ENCODE results near the gene CLPTM1L.
"Not testable (repeated sequence)": the region's sequence is repeated elsewhere in the genome, so short reads cannot be mapped to it uniquely, and the experiment has no call there.

Gene CLPTM1L

DNA sequence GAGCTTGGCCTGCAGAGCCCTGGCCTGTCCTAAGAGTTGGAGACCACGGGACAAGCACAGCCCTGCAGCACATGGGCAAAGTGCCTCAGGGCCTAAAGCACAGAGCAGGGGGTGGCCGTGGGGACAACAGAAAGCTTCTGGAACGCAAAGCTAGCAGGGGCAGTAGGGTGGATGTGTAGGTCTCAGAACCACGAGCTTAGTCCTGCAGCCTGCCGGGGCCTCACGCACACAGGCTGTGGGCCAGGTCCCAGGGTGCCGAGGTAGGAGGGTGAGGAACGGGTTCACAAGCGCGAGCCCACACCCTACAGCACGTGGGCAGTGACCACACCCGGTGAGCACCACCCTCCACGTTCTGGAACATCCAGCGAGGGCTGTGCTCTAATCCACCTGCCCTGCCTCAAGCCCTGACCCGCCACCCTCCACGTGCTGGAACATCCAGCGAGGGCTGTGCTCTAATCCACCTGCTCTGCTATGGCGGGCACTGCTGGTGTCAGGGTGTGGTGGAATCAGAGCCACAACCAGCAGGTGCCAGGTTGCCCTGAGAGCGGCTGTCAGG is 9.3 kb downstream of the CLPTM1L start:
- no peaks in the 10 kb centered on the region for H3K4me1 ChIP-seq (ENCODE audit: control insufficient read depth, insufficient read depth, low read length)
- H3K4me3 ChIP-seq (ENCODE audit: low read depth, low read length), result no peak overlapping the region
- H3K36me3 ChIP-seq (ENCODE audit: control insufficient read depth, insufficient read depth, low read length), result peaks cover 77% of the 10 kb centered on the region
- no peaks in the 10 kb centered on the region for H3K27me3 ChIP-seq (ENCODE audit: control insufficient read depth, insufficient read depth, low read length)
- no peak overlapping the region for H3K9ac ChIP-seq (ENCODE audit: low read depth, low read length)
- no peaks in the 10 kb centered on the region for H3K9me3 ChIP-seq (ENCODE audit: control insufficient read depth, insufficient read depth, low read length)

GRCh38 chr5:1334831-1335539 is 9.9 kb downstream of the CLPTM1L start:
- no peaks in the 10 kb centered on the region for H3K4me1 ChIP-seq (ENCODE audit: control insufficient read depth, insufficient read depth, low read length)
- H3K4me3 ChIP-seq (ENCODE audit: low read depth, low read length), result no peak overlapping the region
- H3K27me3 ChIP-seq (ENCODE audit: control insufficient read depth, insufficient read depth, low read length), result no peaks in the 10 kb centered on the region
- peaks cover 79% of the 10 kb centered on the region for H3K36me3 ChIP-seq (ENCODE audit: control insufficient read depth, insufficient read depth, low read length)
- no peaks in the 10 kb centered on the region for H3K9me3 ChIP-seq (ENCODE audit: control insufficient read depth, insufficient read depth, low read length)
- no peak overlapping the region for H3K9ac ChIP-seq (ENCODE audit: low read depth, low read length)

GRCh38 chr5:1333986-1334385 is 10.9 kb downstream of the CLPTM1L start:
- Histone ChIP-seq H3K4me3 (ENCODE audit: low read depth, low read length) (no peak overlapping the region), H3K9ac (ENCODE audit: low read depth, low read length) (no peak overlapping the region), H3K9me3 (ENCODE audit: control insufficient read depth, insufficient read depth, low read length) (no peaks in the 10 kb centered on the region), H3K36me3 (ENCODE audit: control insufficient read depth, insufficient read depth, low read length) (peaks cover 80% of the 10 kb centered on the region), H3K4me1 (ENCODE audit: control insufficient read depth, insufficient read depth, low read length) (no peaks in the 10 kb centered on the region), H3K27me3 (ENCODE audit: control insufficient read depth, insufficient read depth, low read length) (no peaks in the 10 kb centered on the region)

GRCh38 chr5:1333286-1333685 is 11.6 kb downstream of the CLPTM1L start:
- not testable (repeated sequence) for H3K4me3 ChIP-seq (ENCODE audit: low read depth, low read length); H3K27me3 ChIP-seq (ENCODE audit: control insufficient read depth, insufficient read depth, low read length); H3K9me3 ChIP-seq (ENCODE audit: control insufficient read depth, insufficient read depth, low read length); H3K9ac ChIP-seq (ENCODE audit: low read depth, low read length); H3K4me1 ChIP-seq (ENCODE audit: control insufficient read depth, insufficient read depth, low read length)
- peaks cover 74% of the 10 kb centered on the region for H3K36me3 ChIP-seq (ENCODE audit: control insufficient read depth, insufficient read depth, low read length)

DNA sequence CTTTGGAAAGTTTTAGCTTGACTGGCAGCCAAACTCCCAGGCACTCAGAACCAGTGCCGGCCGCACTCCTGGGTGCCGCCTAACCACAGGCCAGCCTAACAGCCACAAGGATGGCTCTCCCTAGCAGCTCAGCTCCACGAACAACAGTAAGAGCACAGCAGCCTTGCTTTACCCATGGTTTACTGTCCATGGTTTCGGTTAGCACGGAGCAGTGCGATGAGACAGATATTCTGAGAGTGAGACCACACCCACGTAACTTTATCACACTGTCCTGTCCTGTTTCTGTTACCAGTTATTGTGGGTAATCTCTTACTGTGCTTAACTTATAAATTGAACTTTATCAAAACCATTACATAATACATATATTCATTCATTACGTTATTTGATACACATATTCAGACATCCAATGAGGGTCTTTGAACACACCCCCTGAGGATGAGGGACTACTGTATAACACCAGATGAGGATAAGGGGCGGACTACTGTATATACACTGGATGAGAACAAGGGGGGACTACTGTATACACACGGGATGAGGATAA is 12.4 kb downstream of the CLPTM1L start:
- Histone ChIP-seq H3K27me3 (ENCODE audit: control insufficient read depth, insufficient read depth, low read length) (no peaks in the 10 kb centered on the region), H3K4me3 (ENCODE audit: low read depth, low read length) (no peak overlapping the region), H3K9ac (ENCODE audit: low read depth, low read length) (no peak overlapping the region), H3K36me3 (ENCODE audit: control insufficient read depth, insufficient read depth, low read length) (peaks cover 67% of the 10 kb centered on the region), H3K4me1 (ENCODE audit: control insufficient read depth, insufficient read depth, low read length) (no peaks in the 10 kb centered on the region), H3K9me3 (ENCODE audit: control insufficient read depth, insufficient read depth, low read length) (no peaks in the 10 kb centered on the region)

DNA sequence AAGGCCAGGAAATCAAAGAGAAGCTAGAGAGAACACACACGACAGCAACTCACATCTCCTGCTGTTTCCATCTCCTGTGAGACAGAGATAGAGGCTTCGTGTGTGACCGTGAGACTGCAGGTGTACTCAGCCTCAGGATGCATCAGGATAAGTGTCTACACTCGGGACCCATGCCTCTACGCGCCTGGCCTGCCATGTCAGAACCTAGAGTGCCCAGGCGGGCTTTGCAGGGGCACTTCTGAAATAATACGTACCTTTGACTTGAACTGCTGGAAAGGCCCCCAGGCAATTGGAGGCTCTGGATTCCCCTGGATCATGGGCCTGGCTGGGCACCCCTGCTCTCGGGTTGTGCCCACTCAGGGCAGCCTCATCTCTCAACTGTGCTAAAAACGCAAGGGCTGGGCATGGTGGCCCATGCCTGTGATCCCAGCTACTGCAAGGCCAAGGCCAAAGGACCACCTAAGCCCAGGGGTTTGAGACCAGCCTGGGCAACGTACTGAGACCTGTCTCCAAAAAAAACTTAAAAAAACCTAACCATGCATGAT is 13.0 kb downstream of the CLPTM1L start:
- Histone ChIP-seq H3K36me3 (ENCODE audit: control insufficient read depth, insufficient read depth, low read length) (peaks cover 61% of the 10 kb centered on the region), H3K9me3 (ENCODE audit: control insufficient read depth, insufficient read depth, low read length) (no peaks in the 10 kb centered on the region), H3K4me3 (ENCODE audit: low read depth, low read length) (no peak overlapping the region), H3K4me1 (ENCODE audit: control insufficient read depth, insufficient read depth, low read length) (no peaks in the 10 kb centered on the region), H3K27me3 (ENCODE audit: control insufficient read depth, insufficient read depth, low read length) (no peaks in the 10 kb centered on the region), H3K9ac (ENCODE audit: low read depth, low read length) (no peak overlapping the region)

DNA sequence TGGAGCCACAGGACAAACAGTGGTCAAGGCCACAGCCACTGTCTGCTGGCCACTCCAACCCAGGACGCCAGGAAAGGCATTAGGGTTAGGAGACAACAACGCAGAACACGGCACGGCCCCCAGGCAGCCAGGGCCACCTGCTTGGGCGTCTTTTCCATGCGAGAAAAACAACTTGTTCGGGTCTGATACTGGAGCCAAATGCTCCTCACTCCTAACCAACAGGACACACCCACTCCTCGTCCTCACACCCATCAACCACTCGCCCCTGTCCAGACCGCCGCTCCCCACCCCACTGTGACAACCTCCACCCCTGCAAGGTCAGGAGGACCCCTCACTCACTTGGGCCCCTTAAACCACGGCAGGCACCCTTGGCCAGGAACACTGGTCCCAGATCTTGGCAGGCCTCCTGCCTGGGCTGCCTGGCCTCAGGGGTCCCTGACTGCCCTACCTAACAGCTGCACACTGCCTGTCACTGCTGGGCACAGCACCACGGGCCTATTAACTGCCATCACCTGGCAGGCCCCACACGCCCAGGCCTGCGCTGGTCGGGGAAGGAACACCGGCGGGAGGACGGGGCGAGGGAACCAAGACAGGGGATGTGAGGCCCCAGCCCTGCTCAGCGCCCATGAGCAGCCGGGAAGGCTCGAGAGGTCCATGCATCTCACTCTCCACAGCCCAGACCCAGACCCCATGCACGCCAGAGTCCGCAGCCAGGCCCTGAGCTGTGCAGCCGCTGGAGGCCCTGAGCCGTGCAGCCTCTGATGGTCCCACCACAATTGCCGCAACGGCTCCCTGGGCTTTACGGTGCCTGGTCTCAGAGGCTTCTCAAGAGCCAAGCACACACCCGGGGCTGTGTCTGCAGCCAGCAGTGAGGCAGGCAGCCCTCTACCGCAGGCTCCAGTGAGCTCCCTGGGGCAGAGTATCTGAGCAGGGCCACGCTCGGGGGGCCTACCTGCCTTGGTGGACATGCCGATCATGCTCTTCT is 13.8 kb downstream of the CLPTM1L start:
- Histone ChIP-seq H3K27me3 (ENCODE audit: control insufficient read depth, insufficient read depth, low read length) (no peaks in the 10 kb centered on the region), H3K4me3 (ENCODE audit: low read depth, low read length) (no peak overlapping the region), H3K9me3 (ENCODE audit: control insufficient read depth, insufficient read depth, low read length) (no peaks in the 10 kb centered on the region), H3K4me1 (ENCODE audit: control insufficient read depth, insufficient read depth, low read length) (no peaks in the 10 kb centered on the region), H3K9ac (ENCODE audit: low read depth, low read length) (no peak overlapping the region), H3K36me3 (ENCODE audit: control insufficient read depth, insufficient read depth, low read length) (peaks cover 53% of the 10 kb centered on the region)

DNA sequence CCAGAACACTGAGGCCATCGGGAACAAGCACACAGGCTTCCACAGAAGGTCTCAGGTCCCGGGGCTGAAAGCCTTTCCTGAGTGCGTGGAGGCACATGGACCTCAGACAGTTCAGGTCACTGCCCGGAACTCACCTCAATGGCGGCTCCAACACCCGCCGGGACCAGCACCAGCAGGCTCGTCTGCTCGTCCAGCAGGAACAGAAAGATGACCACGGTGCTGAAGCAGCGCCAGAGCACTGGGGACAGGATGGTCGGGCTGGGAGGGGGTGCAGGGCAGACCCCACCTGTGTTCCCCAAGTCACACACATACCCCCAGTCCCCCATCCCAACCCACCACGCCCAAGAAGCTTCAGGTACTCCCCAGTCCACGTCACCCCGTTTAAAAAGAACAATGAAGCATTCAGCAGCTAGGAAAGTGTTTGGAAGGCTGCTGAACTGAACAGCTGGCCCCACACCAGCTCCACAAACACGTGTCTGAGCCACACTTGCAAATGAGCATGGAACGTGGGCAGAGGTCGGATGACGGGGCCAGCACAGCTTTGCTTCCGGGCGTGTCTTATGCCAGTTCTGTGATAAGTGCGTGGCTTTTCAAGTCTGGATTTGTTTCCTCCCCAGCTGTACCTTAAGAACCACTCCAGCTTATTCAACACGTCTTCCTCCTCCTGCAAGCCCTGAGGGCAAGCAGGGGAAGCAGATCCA is 14.6 kb downstream of the CLPTM1L start:
- Histone ChIP-seq H3K9me3 (ENCODE audit: control insufficient read depth, insufficient read depth, low read length) (no peaks in the 10 kb centered on the region), H3K27me3 (ENCODE audit: control insufficient read depth, insufficient read depth, low read length) (no peaks in the 10 kb centered on the region), H3K4me3 (ENCODE audit: low read depth, low read length) (no peak overlapping the region), H3K9ac (ENCODE audit: low read depth, low read length) (no peak overlapping the region), H3K4me1 (ENCODE audit: control insufficient read depth, insufficient read depth, low read length) (no peaks in the 10 kb centered on the region), H3K36me3 (ENCODE audit: control insufficient read depth, insufficient read depth, low read length) (peaks cover 50% of the 10 kb centered on the region)

- H3K4me3 ChIP-seq (ENCODE audit: low read depth, low read length), result no peak overlapping the region
- no peaks in the 10 kb centered on the region for H3K9me3 ChIP-seq (ENCODE audit: control insufficient read depth, insufficient read depth, low read length)
Observed at GRCh38 chr5:1329111-1329579, 15.8 kb downstream of the CLPTM1L start.

DNA sequence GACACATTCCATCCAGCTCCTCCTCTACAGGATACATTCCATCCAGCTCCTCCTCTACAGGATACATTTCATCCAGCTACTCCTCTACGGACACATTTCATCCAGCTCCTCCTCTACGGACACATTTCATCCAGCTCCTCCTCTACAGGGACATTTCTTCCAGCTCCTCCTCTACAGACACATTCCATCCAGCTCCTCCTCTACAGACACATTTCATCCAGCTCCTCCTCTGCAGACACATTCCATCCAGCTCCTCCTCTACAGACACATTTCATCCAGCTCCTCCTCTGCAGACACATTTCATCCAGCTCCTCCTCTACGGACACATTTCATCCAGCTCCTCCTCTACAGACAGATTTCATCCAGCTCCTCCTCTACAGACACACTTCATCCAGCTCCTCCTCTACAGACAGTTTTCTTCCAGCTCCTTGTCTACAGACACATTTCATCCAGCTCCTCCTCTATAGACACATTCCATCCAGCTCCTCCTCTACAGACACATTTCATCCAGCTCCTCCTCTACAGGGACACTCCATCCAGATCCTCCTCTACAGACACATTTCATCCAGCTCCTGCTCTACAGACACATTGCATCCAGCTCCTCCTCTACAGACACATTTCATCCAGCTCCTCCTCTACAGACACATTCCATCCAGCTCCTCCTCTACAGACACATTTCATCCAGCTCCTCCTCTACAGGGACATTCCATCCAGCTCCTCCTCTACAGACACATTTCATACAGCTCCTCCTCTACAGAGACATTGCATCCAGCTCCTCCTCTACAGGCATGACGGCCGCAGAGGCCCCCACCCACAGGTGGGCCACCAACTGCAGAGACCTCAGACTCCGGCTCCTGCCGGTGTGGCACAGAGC is 16.4 kb downstream of the CLPTM1L start:
- H3K4me3 ChIP-seq (ENCODE audit: low read depth, low read length); H3K27me3 ChIP-seq (ENCODE audit: control insufficient read depth, insufficient read depth, low read length); H3K9ac ChIP-seq (ENCODE audit: low read depth, low read length); H3K4me1 ChIP-seq (ENCODE audit: control insufficient read depth, insufficient read depth, low read length); H3K9me3 ChIP-seq (ENCODE audit: control insufficient read depth, insufficient read depth, low read length): not testable (repeated sequence)
- peaks cover 57% of the 10 kb centered on the region for H3K36me3 ChIP-seq (ENCODE audit: control insufficient read depth, insufficient read depth, low read length)

More at GRCh38 chr5:1329111-1329579, 15.8 kb downstream of the CLPTM1L start:
- Histone ChIP-seq H3K4me1 (ENCODE audit: control insufficient read depth, insufficient read depth, low read length) (no peaks in the 10 kb centered on the region), H3K27me3 (ENCODE audit: control insufficient read depth, insufficient read depth, low read length) (no peaks in the 10 kb centered on the region), H3K9ac (ENCODE audit: low read depth, low read length) (no peak overlapping the region), H3K36me3 (ENCODE audit: control insufficient read depth, insufficient read depth, low read length) (peaks cover 53% of the 10 kb centered on the region)
